DOHH2 (cell line): ENCODE results near the gene MAP4K3.

Source experiments
- H3F3A ChIP-seq: fragments of 200-600 bp; sonication (generic), shearing (Covaris generic); 2 replicates; pipeline ENCODE4 v1.6.0; 2016; ENCODE audit warnings: antibody characterized with exemption, mild to moderate bottlenecking; ENCODE audit not compliant: control insufficient read depth, insufficient read depth
- H3K27ac ChIP-seq: fragments of 200-600 bp; sonication (generic); 2 replicates; pipeline ENCODE4 v1.5.1; 2014; ENCODE audit warnings: low read depth, mild to moderate bottlenecking, low read length, moderate library complexity
- H3K27me3 ChIP-seq: fragments of 200-600 bp; sonication (generic); 2 replicates; pipeline ENCODE4 v1.6.1; 2014; ENCODE audit warnings: mild to moderate bottlenecking, low read length, mixed read lengths; ENCODE audit not compliant: control insufficient read depth
- H3K36me3 ChIP-seq: fragments of 200-600 bp; sonication (generic); 2 replicates; pipeline ENCODE4 v1.6.1; 2014; ENCODE audit warnings: mild to moderate bottlenecking, low read length, moderate library complexity, mixed read lengths; ENCODE audit not compliant: control insufficient read depth
- H3K4me1 ChIP-seq: fragments of 200-600 bp; sonication (generic); 2 replicates; pipeline ENCODE4 v1.6.1; 2014; ENCODE audit warnings: mild to moderate bottlenecking, low read length, mixed read lengths; ENCODE audit not compliant: control insufficient read depth
- H3K4me2 ChIP-seq: fragments of 200-600 bp; sonication (generic); 2 replicates; pipeline ENCODE4 v1.6.0; 2014; ENCODE audit warnings: mild to moderate bottlenecking, low read length, moderate library complexity
- H3K4me3 ChIP-seq: fragments of 200-600 bp; sonication (generic); 2 replicates; pipeline ENCODE4 v1.5.1; 2014; ENCODE audit warnings: mild to moderate bottlenecking, low read length, mixed read lengths
- H3K79me2 ChIP-seq: fragments of 200-600 bp; sonication (generic); 2 replicates; pipeline ENCODE4 v1.6.1; 2014; ENCODE audit warnings: mild to moderate bottlenecking, low read length, mixed read lengths; ENCODE audit not compliant: control insufficient read depth
- H3K9me2 ChIP-seq: fragments of 200-600 bp; sonication (generic); replicated peaks from 2 replicates; pipeline ENCODE4 v1.6.1; 2014; ENCODE audit warnings: mild to moderate bottlenecking, low read length, mixed read lengths; ENCODE audit not compliant: control insufficient read depth
- H3K9me3 ChIP-seq: fragments of 200-600 bp; sonication (generic); 2 replicates; pipeline ENCODE4 v1.6.1; 2014; ENCODE audit warnings: antibody characterized with exemption, low read length, mixed read lengths; ENCODE audit not compliant: control insufficient read depth, insufficient read depth
- H4K20me1 ChIP-seq: fragments of 200-600 bp; sonication (generic); 2 replicates; pipeline ENCODE4 v1.6.0; 2014; ENCODE audit warnings: low read depth, mild to moderate bottlenecking, antibody characterized with exemption, low read length, moderate library complexity; ENCODE audit not compliant: control insufficient read depth, insufficient read depth
- EZH2phosphoT487 ChIP-seq: fragments of 200-600 bp; sonication (generic); IDR thresholded peaks from 2 replicates; pipeline ENCODE4 v1.6.1; 2017; ENCODE audit warnings: borderline replicate concordance, mild to moderate bottlenecking, antibody characterized with exemption, low read length, moderate library complexity, mixed read lengths
- TF ChIP-seq, protein P1 (sequence below): fragments of 200-600 bp; sonication (generic); IDR thresholded peaks from one replicate; pipeline ENCODE4 v1.5.1; 2014; ENCODE audit warnings: antibody characterized with exemption, mild to moderate bottlenecking, low read depth, low read length; ENCODE audit not compliant: poor library complexity, severe bottlenecking

The MAP4K3 gene

DNA sequence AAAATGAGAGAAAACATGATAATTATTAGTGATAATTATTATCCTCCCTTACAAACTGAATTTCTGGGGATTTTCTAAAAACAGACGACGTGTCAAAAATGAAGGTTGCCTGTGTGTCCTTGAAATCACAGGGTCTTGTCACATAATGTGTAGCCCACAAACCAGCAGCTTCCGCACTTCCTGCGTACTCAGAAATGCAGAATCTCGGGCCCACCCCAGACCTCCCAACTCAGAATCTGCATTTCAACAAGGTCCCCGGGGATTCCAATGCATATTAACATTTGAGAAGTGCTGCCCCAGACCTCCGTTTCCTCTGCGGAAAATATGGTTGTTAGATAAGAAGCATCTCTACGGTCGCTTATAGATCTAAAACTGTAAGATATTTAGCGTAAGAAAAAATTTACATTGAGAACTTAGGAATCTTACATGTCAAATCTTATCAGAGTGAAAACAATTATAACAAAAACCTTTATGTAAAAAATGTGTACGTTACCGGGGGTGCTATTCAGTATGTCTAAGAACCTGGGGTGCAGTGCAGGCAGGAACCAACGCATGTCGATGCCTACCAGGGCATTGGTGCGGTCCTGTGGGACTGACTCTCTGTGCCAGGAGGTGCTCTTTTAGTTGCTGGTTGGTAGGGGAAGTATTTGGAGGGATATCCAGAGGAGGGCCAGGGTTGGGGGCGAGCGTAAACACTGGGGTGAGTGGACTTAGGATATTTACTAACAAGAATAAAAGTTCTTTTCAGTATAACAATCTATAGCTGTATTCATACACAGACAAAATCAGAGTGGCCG lies 208.5 kb downstream of the MAP4K3 start:
- peak overlapping the region; percentile 61 for H3K4me2 ChIP-seq
- H3K27ac ChIP-seq: no peak overlapping the region
- H3K36me3 ChIP-seq: no peaks in the 10 kb centered on the region

DNA sequence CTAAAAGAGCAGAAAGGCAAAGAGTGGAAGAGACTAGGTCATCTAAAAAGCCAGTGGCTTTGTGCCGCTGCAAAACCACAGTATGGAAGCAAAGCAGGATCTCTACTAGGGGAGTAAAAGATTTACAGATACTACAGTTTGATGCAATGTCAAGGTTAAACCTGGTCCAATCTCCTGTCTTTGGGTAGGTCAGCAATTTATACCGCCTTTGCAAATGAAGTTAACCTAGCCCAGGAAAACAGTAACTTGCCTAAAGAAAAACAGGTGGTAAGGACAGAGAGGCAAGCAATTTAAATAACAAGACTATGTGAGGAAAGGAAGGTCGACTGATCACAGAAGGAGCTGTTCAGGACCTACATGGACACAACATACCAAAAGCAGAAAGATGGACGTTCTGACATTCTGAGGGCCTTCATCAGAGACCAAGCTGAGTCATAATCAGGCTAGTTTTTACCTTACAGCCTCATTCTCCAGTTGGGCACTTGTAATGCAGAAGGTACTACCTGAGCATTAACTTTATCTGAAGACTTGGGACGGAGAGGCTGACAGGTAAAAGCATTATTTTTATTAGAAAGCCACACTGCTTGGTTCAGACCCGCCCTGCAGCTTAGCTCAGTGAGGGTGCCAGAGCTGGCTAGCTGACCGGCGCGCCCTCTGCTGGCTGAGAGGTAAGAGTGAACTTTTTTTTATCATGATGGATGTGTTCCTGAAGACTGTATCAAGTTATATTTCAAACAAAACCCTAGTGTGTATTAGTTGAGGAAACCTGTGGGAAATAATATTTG lies 209.3 kb downstream of the MAP4K3 start:
- Histone ChIP-seq H3K27ac (no peak overlapping the region), H3K4me3 (peak overlapping the region; percentile 47), H3K9me3 (no peaks in the 10 kb centered on the region), H3K9me2 (no peaks in the 10 kb centered on the region), H3K36me3 (no peaks in the 10 kb centered on the region), H3F3A (no peaks in the 10 kb centered on the region), H3K27me3 (no peaks in the 10 kb centered on the region), H3K4me2 (peak overlapping the region; percentile 61), H3K79me2 (no peaks in the 10 kb centered on the region), H4K20me1 (no peaks in the 10 kb centered on the region), H3K4me1 (peaks cover 16% of the 10 kb centered on the region)
- no peak for TF ChIP-seq EZH2phosphoT487
- TF ChIP-seq, protein P1, sequence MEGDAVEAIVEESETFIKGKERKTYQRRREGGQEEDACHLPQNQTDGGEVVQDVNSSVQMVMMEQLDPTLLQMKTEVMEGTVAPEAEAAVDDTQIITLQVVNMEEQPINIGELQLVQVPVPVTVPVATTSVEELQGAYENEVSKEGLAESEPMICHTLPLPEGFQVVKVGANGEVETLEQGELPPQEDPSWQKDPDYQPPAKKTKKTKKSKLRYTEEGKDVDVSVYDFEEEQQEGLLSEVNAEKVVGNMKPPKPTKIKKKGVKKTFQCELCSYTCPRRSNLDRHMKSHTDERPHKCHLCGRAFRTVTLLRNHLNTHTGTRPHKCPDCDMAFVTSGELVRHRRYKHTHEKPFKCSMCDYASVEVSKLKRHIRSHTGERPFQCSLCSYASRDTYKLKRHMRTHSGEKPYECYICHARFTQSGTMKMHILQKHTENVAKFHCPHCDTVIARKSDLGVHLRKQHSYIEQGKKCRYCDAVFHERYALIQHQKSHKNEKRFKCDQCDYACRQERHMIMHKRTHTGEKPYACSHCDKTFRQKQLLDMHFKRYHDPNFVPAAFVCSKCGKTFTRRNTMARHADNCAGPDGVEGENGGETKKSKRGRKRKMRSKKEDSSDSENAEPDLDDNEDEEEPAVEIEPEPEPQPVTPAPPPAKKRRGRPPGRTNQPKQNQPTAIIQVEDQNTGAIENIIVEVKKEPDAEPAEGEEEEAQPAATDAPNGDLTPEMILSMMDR: peak; percentile 85

More for the DNA sequence above, 208.5 kb downstream of the MAP4K3 start:
- no peaks in the 10 kb centered on the region for H3K9me3 ChIP-seq
- H4K20me1 ChIP-seq: no peaks in the 10 kb centered on the region
- no peaks in the 10 kb centered on the region for H3K27me3 ChIP-seq
- no peak for TF ChIP-seq EZH2phosphoT487
- TF ChIP-seq, protein P1: no peak
- no peaks in the 10 kb centered on the region for H3F3A ChIP-seq
- H3K4me1 ChIP-seq: peaks cover 16% of the 10 kb centered on the region
- no peaks in the 10 kb centered on the region for H3K9me2 ChIP-seq
- peak overlapping the region; percentile 47 for H3K4me3 ChIP-seq
- H3K79me2 ChIP-seq: no peaks in the 10 kb centered on the region

DNA sequence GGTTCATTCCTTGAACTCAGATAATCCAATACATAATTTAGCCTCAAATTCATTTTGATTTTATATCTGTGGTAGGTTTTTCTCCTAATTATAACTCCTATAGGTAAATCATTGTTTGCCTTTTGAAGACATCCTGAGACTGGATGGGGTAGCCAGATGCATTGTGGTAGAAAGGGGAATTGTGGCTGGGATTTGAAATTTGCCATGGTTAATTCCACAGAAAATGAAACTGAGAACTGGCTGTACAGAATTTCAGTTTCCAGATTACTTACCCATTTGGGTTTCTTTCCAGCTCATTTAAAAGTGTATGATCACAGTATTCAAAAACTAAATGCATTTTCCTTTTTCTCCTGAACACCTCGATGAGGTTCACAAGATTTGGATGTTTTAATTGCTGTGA lies 211.5 kb downstream of the MAP4K3 start:
- TF ChIP-seq EZH2phosphoT487: no peak
- TF ChIP-seq, protein P1: no peak
- H3F3A ChIP-seq: no peaks in the 10 kb centered on the region
- no peaks in the 10 kb centered on the region for H4K20me1 ChIP-seq
- no peaks in the 10 kb centered on the region for H3K36me3 ChIP-seq
- peaks cover 16% of the 10 kb centered on the region for H3K4me1 ChIP-seq
- H3K27ac ChIP-seq: no peak overlapping the region
- no peak overlapping the region for H3K4me3 ChIP-seq
- H3K9me3 ChIP-seq: no peaks in the 10 kb centered on the region
- no peaks in the 10 kb centered on the region for H3K79me2 ChIP-seq
- no peaks in the 10 kb centered on the region for H3K9me2 ChIP-seq
- no peak overlapping the region for H3K4me2 ChIP-seq
- no peaks in the 10 kb centered on the region for H3K27me3 ChIP-seq
